HuH-7 (cell line): ENCODE results near the gene PAXX.

ENCODE experiments used
- DNase-seq: peaks from one replicate; pipeline ENCODE4 v3.0.0; 2011; ENCODE audit warnings: low spot score

The PAXX gene

GRCh38 chr9:137018761-137019559, 26.7 kb downstream of the PAXX start:
- no peak for DNase-seq

- DNase-seq: no peak
These were observed 27.9 kb downstream of the PAXX start for GRCh38 chr9:137019891-137020683.

GRCh38 chr9:137020771-137021567, 28.7 kb downstream of the PAXX start:
- DNase-seq: no peak

DNA sequence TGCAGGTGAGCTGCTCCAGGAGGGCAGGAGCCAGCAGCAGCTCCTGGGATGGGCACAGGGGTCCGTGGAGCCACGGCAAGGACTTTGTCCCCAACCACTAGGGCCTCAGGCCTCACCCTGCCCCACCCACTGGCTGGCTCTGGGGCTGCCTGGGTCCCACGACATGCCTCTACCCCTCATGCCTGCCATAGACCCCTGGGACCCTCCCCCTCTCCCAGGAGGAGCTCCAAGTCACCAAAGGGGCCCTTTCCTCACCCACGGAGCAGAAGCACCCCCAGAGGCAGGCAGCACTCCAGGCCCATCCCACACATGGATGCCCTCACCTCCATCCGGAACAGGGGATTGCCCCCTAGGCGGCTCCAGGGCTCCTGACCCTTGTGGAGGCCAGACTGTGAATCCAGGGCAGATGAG, 29.4 kb downstream of the PAXX start:
- no peak for DNase-seq

DNA sequence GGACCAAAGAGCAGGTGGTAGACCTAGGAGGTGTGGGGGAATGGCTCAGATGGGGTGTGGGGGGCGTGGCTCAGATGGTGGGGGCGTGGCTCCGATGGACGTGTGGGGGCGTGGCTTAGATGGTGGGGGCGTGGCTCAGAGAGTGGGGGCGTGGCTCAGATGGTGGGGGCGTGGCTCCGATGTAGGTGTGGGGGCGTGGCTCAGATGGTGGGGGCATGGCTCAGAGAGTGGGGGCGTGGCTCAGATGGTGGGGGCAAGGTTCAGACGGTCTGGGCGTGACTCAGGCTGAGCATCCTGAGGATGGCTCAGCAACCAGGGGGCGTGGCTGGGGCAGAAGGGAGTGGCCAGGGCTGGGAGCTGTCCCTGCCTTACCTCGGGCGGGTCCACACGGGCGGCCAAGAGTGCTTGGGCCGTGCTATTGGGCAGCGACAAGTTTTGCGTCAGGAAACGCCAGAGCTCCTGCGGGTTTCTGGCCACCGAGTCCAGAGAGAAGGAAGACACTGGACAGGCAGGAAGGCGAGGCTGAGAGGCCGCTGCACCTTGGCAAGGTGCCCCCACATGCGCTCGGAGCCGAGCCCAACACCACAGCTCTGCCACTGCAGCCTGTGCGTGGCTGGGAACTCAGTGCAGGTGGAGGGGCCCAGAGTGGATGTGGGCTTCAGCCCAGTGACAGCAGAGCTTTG, 29.9 kb downstream of the PAXX start:
- DNase-seq: peak; percentile 90

DNA sequence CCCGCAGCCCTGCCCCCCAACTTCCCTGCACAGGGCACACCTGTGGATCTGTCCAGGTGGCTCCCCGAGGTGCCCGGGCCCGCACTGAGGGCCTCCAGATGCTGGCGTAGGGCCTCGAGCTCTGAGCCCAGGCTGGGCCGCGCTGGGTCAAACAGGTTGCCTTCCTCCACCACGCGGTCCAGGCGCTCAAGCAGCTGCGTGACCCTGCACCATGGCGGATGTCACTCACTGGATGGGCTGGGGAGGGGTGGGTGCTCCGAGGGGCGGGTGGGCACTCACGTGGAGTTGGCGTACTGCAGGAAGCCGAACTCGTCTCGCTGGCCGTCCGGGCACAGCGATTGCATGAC, 30.4 kb downstream of the PAXX start:
- no peak for DNase-seq

GRCh38 chr9:137023157-137023556, 30.9 kb downstream of the PAXX start:
- DNase-seq: no peak

DNA sequence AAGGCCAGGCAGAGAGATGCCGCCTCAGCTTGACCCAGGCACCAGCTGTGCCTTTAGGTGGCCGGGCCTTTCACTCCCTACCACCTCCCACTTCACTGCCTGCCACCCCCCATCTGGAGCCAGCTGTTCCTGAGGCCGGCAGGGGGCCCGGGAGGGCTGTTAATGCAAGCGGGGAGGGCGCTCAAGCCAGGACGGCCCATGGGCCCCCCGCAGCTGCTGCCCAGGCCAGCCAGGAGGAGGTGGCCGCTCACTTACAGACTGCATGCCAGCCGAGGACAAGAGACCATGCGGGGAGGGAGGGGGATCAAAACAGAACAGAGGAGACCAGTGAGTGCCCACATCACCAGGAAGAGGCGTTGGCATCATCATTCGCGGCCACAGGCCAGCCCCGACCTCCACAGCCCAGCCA, 31.4 kb downstream of the PAXX start:
- DNase-seq: no peak

DNA sequence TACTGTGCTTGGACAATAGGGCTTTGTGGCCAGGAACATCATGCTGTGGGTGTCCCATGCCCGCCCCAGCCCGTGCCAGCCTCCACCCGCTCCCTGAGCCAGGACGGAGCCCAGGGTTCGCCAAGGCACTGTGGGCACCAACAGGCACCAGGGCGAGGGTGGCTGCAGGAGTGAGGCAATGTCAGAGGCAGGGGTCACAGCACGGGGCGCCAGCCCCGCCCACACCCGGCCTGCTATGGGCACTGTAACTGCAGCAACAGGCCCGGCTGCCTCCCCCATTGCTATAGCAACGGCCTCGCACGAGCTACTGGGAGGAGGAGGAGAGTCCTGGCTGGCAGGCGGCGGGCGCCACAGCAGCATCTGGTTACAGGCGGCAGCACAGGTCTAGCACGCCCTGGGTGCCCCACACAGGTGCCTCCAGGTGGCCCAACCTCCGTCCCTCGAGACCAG, 33.3 kb downstream of the PAXX start:
- DNase-seq: no peak

GRCh38 chr9:137026384-137026783, 34.2 kb downstream of the PAXX start:
- DNase-seq: no peak

GRCh38 chr9:137026828-137027227, 34.6 kb downstream of the PAXX start:
- DNase-seq: no peak

DNA sequence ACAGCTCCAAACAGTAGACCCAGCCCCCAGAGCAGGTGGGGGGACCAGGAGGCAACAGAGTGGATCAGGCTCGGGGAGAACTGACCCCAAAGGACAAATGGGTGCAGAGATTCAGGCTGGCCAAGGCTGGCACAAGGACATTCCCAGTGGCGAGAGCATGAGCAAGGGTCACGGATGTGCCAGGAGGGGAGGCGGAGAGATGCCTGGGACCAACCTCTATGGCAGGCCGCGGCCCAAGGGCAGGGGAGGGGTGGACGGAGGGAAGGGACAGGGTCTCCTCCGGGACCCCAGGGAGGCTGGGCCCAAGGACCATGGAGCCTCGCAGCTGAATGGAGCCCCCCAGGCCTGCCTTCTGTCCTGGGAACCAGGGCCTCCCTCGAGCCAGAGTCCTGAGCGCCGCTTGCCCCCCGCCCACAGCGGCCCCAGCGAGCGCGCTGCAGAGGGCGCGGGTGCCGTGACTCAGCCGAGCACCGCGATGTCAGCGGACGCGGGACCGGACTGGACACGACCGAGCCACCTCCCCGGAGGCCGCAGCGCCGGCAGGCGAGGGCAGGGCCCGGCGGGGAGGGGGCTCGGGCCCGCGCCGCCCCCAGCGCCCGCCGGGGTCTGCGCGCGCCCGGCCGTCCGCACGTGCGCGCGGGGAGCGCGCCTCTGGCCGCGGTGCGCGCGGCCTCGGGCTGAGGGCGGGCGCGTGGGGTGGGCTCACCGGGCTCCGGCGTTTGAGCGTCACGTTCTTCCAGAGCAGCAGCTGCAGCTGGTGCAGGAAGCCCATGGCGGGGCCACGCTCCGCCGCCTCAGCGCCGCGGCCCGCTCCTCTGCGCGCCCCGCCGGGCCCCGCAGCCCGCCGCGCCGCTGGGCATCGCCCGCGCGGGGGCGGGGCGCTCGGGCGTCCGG, 35.4 kb downstream of the PAXX start, which contains the start of gene ABCA2:
Gene ABCA2, minus strand, starts transcription at position 869 of the 894 bp plus-strand sequence. Its CDS starts 97 bp downstream, at position 772.
- no peak for DNase-seq

DNA sequence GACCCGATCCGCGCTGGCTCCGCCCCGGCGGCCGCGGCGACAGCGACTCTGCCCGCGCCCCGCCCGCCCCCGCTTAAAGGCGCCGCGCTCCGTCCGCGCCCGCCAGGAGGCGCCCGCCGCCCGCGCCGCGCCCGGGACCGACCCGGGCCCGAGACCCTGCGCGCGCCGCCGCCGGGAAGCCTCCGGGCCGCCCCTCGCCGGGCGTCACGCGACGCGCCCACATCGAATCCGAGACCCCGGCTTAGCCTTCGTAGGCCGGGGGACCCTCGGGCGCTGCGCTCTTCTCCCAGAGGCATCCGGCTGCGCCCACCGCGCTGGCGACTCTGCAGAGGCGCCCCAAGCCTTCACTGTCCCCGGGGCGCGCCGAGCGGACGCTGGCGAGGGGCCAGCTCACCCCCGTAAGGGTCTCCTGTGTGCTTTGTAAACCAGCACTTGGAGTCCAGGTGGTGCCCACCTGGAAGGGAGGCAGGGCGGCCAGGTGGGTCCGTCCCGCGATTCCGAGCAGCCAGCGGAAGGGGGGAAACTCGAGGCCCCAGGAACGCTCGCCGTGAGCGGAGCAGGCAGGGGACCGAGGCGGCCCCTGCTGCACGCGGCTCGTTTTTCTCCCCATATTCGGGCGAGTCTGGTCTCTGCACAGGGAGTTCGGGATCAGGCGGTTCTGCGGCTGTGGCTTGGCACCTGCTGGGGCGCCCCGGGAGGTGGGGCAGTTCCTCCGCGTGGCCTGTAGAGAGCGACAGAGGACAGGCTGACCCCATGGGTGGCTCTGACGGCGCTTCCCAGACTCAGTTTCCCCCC, 36.2 kb downstream of the PAXX start:
- peak; percentile 79 for DNase-seq

DNA sequence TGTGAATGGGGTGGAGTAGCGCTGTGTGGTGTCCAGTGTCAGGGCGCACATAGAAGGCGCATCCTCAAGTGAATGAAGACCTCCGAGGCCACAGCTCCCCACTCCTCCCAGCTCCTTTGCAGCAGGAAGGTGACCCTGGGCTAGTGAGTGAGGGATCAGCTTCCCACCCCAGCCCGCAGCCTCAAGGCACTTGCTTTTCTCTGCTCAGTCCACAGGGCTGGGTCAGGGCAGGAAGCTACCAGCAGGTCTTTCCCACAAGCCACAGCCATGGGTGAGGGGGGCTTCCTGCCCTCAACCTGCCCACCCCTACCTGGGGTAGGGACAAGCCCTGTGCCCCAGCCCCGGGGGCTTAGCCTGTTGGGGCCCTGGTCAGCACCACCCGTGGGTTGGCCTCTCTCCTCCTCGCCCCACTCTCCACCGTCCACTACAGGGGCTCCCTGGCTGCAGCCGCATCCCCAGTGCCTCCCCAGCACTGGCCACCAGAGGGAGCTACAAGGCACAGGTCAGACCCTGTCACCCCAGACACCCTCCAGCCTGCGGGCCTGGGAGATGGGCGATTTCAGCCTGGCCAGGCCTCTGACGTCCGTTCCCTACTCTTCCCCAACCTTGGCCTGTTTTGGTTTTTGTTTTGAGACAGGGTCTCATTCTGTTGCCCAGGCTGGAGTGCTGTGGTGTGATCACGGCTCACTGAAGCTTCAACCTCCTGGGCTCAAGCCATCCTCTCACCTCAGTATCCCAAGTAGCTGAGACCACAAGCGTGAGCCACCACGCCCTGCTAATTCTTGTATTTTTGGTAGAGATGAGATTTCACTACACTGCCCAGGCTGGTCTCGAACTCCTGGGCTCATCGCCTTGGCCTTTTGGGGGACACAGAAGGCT, 37.1 kb downstream of the PAXX start:
- peak; percentile 95 for DNase-seq

- DNase-seq: no peak
These were observed 37.8 kb downstream of the PAXX start for GRCh38 chr9:137030006-137030405.

- DNase-seq: no peak
These were observed 38.6 kb downstream of the PAXX start for GRCh38 chr9:137030538-137031527.

DNA sequence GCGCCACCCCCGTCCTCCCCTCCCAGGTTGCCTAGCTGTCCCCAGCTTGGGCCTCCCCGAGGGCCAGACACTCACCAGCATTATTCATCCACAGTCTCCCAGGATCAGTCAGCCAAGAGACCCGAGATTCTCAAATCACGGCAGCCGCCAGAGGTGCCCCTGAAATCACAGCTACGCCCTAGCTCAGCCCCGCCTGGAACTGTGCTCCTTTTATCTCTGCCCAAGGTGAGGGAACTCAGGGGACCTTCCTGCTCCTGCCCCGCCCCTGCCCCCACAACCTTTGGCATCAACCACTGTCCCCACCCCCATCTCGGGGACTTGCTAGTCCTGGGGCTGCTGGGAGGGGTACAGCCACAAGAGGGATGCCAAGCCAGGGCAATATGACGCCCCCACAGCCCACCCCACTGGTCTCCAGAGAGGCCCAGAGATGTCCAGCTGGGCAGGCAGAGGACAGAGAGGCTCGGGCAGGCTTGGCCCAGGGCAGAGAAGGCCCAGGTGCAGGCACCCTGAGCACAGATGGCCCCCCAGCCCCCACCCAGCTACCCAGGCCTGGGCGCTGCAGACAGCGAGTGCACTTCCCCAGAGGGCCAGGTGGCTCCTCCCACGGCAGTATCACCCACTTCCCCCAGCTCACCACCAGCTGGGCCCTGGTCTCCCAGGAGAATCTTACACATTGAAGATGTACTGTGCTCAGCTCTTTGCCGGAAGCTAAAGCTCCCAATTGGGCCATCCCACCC, 39.9 kb downstream of the PAXX start, which contains the start of gene FUT7:
Gene FUT7, minus strand, starts transcription at position 185 of the 737 bp plus-strand sequence. Its CDS starts 97 bp downstream, at position 88.
- DNase-seq: no peak
